Ascending aorta (tissue), 2 donors: ENCODE measurements around the gene ANKRD29. TPM values are rescaled to one million over a fixed set of nuclear protein-coding genes. Genes with fewer than 3 reads are reported as not detected.
A peak's percentile ranks its signal among the peaks of the same experiment; 100 is the strongest.

Experiments
- DNase-seq, 2 donors: peaks; one replicate each; pipeline ENCODE4 v3.0.0-alpha.2; 2019; ENCODE audit warnings: low spot score in 2 of 2
- H3K27ac ChIP-seq, 2 donors: fragments of 200-600 bp; sonication (generic); one replicate each; pipeline ENCODE4 v1.5.1; 2016 to 2017; ENCODE audit warnings: mild to moderate bottlenecking in 1 of 2
- H3K27me3 ChIP-seq: fragments of 200-600 bp; sonication (generic); one replicate; pipeline ENCODE4 v1.5.1; 2017
- H3K36me3 ChIP-seq, 2 donors: fragments of 200-600 bp; sonication (generic); one replicate each; pipeline ENCODE4 v1.5.1; 2016
- H3K4me1 ChIP-seq, 2 donors: fragments of 200-600 bp; sonication (generic); one replicate each; pipeline ENCODE4 v1.5.1; 2016 to 2017; ENCODE audit warnings: mild to moderate bottlenecking in 1 of 2
- H3K4me3 ChIP-seq, 2 donors: fragments of 200-600 bp; sonication (generic); one replicate each; pipeline ENCODE4 v1.5.1; 2016 to 2017; ENCODE audit warnings: mild to moderate bottlenecking in 1 of 2
- H3K9me3 ChIP-seq, 2 donors: fragments of 200-600 bp; sonication (generic); one replicate each; pipeline ENCODE4 v1.5.1; 2016
- intact Hi-C: fragments of 100-400 bp; cut with DNase I; formaldehyde crosslinking; loops from one replicate; pipeline ENCODE4 v1.15.1; 2023
- total RNA-seq: library from RNA; depleted of rRNA; stranded (reverse); fragments of >200 nt; gene quantifications from one replicate; pipeline ENCODE4 v1.1.0, GENCODE V29; 2016
- TF ChIP-seq, protein P1 (sequence below), 3 experiments: fragments of 200-600 bp in 2 of 3; fragments of 450-650 bp in 1 of 3; sonication (generic) in 2 of 3; IDR thresholded peaks; one replicate each; pipeline ENCODE4 v1.5.1; 2016 to 2019; ENCODE audit warnings: antibody characterized with exemption in 3 of 3, mild to moderate bottlenecking in 1 of 3, moderate library complexity in 1 of 3

Gene ANKRD29, protein sequence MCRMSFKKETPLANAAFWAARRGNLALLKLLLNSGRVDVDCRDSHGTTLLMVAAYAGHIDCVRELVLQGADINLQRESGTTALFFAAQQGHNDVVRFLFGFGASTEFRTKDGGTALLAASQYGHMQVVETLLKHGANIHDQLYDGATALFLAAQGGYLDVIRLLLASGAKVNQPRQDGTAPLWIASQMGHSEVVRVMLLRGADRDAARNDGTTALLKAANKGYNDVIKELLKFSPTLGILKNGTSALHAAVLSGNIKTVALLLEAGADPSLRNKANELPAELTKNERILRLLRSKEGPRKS
- total RNA-seq = 118 TPM

DNA sequence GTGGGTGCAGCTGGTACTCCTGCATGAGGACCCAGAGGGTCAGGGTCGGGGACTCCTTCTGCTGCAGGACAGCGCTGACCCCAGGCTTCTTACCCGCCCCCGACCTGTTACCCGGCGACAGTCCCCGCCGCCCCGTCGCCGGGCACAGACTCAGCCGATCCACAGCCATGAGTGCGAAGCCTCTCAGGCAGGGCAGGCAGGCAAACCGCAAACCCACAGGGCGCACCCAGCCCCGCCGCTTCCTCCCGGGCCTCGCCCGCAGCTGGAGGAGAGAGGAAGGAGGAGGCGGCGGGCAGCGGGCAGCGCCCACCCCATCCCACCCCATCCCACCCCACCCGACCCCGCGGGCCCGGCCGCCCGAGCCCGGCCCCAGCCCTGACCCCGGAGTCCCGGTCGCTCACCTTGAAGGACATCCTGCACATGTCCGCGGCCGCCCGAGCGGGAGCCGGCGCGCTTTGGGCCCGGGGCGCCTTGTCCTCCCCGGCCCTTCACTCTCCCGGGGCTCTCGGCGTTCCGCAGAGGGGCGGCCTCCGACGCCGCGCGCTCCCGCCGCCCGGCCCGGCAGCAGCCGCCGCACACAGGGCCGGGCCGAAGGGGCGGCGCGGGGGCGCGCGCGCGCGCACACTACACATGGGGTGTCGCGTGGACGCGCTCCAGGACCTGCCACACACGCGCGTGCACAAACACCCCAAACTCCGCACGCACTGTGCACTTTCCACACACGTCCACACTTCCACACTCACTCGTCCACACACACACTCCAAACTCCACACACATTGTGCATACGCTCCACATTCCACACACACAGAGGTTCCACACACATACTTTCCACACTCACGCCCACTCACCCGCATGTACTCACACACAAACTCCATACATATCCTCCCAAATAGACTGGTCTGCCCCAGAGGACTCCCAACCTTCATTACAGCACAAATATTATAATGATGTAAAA is at the start of gene ANKRD29:
TSS of gene ANKRD29 (minus strand) at position 603 of the 955 bp plus-strand sequence. CDS start at position 422, 181 bp downstream.
- H3K4me1 ChIP-seq = peaks cover 0 to 4% of the 10 kb centered on the region in 2 donors
- peak within 1 kb of the TSS; percentile 58 to 81 for H3K4me3 ChIP-seq
- H3K9me3 ChIP-seq = no peaks in the 10 kb centered on the region
- no peaks in the 10 kb centered on the region for H3K36me3 ChIP-seq
- no peak within 1 kb of the TSS for H3K27ac ChIP-seq
- peak in 1 of 2 donors; percentile 62 for DNase-seq
- TF ChIP-seq, protein P1, sequence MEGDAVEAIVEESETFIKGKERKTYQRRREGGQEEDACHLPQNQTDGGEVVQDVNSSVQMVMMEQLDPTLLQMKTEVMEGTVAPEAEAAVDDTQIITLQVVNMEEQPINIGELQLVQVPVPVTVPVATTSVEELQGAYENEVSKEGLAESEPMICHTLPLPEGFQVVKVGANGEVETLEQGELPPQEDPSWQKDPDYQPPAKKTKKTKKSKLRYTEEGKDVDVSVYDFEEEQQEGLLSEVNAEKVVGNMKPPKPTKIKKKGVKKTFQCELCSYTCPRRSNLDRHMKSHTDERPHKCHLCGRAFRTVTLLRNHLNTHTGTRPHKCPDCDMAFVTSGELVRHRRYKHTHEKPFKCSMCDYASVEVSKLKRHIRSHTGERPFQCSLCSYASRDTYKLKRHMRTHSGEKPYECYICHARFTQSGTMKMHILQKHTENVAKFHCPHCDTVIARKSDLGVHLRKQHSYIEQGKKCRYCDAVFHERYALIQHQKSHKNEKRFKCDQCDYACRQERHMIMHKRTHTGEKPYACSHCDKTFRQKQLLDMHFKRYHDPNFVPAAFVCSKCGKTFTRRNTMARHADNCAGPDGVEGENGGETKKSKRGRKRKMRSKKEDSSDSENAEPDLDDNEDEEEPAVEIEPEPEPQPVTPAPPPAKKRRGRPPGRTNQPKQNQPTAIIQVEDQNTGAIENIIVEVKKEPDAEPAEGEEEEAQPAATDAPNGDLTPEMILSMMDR (IDR thresholded peaks at IDR 0.05) = no peak
- intact Hi-C loops = no loop called here
- no peaks in the 10 kb centered on the region for H3K27me3 ChIP-seq

DNA sequence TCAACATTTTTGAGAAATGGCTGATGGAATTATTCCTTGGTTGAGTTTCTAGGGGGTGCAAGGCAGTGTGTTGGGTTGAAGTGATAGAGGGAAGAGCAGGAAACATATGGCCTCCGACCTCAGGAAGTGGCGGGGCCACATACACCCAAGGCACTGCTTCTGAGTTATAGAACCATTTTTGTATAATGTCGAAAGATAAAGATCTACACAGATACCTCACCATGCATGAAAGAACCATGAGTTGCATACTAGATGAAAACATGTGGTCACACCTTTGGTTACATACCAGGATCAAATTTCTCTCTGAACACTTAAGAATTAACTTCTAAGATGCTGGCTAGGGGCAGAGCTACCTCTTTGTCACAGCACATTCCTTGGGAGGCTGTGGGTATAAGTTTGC is 49.7 kb upstream of the ANKRD29 start:
- no peak overlapping the region for H3K27ac ChIP-seq
- DNase-seq = no peak
- intact Hi-C loops = no loop called here
- TF ChIP-seq, protein P1 (IDR thresholded peaks at IDR 0.05) = no peak
- H3K4me3 ChIP-seq = no peak overlapping the region
- H3K36me3 ChIP-seq = no peaks in the 10 kb centered on the region
- H3K4me1 ChIP-seq = no peaks in the 10 kb centered on the region
- peaks cover 0 to under 1% of the 10 kb centered on the region in 2 donors for H3K9me3 ChIP-seq
- no peaks in the 10 kb centered on the region for H3K27me3 ChIP-seq

DNA sequence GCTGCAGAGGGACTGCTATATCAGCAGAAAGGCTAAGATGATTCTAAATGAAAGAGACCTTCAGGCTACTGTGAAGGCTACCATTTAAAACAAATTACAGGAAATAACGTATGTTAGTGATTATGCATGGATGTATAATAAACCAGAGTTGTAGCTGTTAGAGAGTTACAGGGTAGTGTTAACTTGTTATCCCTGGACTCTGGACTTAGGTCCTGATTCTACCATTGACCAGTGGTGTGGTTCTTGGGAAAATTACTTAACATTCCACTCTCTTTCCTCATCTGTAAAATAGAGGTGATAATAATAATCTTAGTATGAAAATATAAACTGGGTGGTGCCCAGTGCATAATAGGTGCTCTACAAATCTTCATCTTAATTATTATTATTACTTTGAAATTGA is 48.7 kb upstream of the ANKRD29 start:
- TF ChIP-seq, protein P1 (IDR thresholded peaks at IDR 0.05) = no peak
- Histone ChIP-seq H3K36me3 (no peaks in the 10 kb centered on the region), H3K4me1 (no peaks in the 10 kb centered on the region), H3K4me3 (no peak overlapping the region), H3K9me3 (peaks cover 0 to 6% of the 10 kb centered on the region in 2 donors), H3K27ac (no peak overlapping the region), H3K27me3 (no peaks in the 10 kb centered on the region)
- intact Hi-C loops = no loop called here
- DNase-seq = no peak

DNA sequence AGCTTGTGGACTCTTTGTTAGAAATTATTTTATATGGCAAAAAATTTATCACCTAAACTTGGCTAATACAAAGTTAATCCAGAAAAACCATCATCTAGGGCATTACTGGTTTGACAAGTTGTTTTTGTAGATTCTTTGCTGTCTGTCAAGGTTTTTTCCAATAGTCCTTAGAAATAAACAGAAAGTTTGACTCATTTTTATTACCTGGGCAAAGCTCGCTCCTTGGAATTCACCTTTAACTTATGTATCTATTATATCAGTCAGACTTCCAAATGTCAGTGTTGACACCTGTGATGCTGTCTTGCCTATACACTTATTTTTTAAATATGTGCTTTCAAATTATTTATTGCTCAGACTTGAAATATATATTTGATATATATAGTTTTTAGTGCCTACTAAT is 48.2 kb upstream of the ANKRD29 start:
- no peaks in the 10 kb centered on the region for H3K36me3 ChIP-seq
- peaks cover 0 to 6% of the 10 kb centered on the region in 2 donors for H3K9me3 ChIP-seq
- TF ChIP-seq, protein P1 (IDR thresholded peaks at IDR 0.05) = no peak
- no peak overlapping the region for H3K4me3 ChIP-seq
- H3K27ac ChIP-seq = no peak overlapping the region
- DNase-seq = no peak
- intact Hi-C loops = no loop called here
- no peaks in the 10 kb centered on the region for H3K27me3 ChIP-seq
- no peaks in the 10 kb centered on the region for H3K4me1 ChIP-seq

DNA sequence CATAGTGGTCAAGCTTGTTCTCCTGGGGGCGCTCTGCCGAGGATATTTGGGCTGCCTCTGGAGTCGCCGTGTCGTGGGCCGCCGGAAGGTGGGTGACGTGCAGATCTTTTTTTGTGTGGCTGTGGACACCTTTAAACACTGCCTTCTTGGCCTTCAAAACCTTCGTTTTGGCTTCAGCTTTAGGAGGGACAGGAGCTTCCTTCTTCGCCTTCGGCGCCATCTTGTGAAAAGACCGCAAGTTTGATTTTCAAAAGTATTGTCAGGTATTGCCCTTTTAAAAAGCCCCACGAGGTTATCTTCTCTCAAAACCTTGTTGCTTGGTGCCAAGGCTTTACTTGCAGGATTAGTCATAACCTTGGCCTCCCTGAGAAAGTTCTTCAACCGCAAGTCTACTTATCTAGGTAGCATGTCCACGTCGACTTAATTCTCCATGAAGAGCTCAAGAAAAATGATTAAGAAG is 47.4 kb upstream of the ANKRD29 start:
- intact Hi-C loops = no loop called here
- H3K36me3 ChIP-seq = no peaks in the 10 kb centered on the region
- TF ChIP-seq, protein P1 (IDR thresholded peaks at IDR 0.05) = no peak
- peaks cover 0 to 6% of the 10 kb centered on the region in 2 donors for H3K9me3 ChIP-seq
- no peak for DNase-seq
- H3K27me3 ChIP-seq = no peaks in the 10 kb centered on the region
- no peak overlapping the region for H3K27ac ChIP-seq
- no peaks in the 10 kb centered on the region for H3K4me1 ChIP-seq
- H3K4me3 ChIP-seq = no peak overlapping the region
